GM20431 (cell line): ENCODE measurements around the gene ALKBH3.

Experiments used
- in situ Hi-C: fragments of 300-500 bp; cut with MseI, MboI; formaldehyde crosslinking; loops from one replicate; pipeline ENCODE4 v1.15.0; 2020; ENCODE audit warnings: low sequenced_read_pairs; ENCODE audit not compliant: unreplicated experiment

ALKBH3 gene

DNA sequence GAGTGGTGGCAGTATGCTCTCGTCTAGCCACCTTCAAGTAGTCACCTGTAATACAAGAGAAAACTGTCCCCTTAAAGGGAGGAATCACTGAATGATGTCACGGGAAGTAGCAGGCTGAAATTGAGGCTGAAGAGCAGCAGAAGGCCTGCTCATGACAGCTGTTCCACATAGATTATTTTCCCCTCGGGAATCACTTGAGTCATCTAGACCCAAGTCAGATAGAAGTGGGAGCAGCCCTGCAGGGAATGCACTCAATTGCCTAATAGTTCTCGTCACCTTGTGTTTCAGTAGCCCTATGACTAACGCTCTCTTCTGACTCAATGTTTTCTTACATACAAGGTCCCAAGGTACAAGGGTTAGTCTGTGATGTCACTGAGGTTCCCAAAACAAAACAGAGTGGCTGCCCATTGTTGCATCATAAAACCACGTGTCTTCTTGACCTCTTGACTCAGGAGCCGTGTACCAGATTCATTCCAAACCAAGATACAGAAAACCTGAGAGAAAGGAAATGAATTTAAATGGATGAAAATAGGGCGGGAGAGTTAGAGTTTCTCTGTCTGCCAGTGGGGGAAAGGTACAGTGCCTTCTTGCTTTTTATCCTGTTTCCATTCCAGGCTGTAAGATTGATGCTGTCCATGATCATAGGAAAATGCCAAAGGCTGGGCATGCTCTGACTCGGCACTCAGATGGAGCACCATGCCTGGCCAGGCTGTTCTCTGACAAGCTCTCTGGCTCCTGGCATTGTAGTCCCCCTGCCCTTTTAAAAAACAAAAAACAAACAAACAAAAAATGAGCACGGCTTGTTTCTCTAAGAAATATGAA, 40.2 kb downstream of the ALKBH3 start:
- in situ Hi-C loops: no loop called here

GRCh38 chr11:43921561-43922294, 41.1 kb downstream of the ALKBH3 start:
- in situ Hi-C loops: no loop called here

DNA sequence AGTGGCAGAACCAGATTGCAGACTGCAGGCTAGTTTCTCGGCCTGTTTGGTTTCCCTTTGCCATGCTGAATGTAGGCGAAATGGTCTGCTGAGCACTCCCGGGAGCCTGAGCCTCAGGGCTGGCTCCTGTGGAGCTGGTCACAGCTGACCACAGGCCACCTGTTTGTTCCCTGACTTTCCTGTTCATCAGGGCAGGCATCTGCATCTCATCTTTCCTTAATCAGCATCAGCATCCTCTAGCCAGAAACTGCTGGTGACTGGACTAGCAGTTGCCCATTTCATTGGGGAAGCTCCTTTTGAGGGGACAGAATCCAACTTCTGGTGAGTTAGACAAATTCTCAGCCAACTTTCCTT, 41.6 kb downstream of the ALKBH3 start:
- in situ Hi-C loops: no loop called here

DNA sequence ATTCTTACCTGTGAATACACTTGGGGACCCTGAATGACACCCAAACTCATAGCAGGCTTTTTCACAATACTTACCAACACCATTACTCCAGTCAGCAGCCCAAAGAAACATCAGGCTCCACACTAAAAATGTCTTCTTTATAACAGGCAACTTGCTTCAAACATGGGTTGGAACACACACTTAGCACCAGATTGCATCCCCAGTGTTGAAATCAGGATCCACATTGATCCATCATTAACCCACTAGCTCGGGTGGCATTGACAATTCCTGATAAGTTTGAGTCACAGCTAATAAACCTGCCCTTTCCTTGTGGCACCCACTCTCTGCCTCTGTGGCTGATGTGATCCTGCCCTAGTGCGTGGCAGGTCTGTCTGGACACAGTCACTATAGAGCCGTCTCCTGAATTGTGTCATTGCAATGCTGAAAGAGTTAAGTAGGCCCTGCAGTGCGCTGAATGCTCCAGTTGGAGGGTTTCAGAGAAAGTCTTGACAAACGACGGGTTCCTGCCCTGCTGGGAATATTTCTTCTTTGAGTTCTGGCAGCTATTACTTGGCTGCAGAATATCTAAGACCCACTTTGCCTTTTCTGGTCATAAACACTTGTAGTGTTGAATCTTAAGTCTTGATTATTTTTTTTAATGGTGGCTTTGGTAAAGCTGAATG, 42.2 kb downstream of the ALKBH3 start:
- in situ Hi-C loops: no loop called here

GRCh38 chr11:43923406-43924111, 42.9 kb downstream of the ALKBH3 start:
- in situ Hi-C loops: no loop called here

DNA sequence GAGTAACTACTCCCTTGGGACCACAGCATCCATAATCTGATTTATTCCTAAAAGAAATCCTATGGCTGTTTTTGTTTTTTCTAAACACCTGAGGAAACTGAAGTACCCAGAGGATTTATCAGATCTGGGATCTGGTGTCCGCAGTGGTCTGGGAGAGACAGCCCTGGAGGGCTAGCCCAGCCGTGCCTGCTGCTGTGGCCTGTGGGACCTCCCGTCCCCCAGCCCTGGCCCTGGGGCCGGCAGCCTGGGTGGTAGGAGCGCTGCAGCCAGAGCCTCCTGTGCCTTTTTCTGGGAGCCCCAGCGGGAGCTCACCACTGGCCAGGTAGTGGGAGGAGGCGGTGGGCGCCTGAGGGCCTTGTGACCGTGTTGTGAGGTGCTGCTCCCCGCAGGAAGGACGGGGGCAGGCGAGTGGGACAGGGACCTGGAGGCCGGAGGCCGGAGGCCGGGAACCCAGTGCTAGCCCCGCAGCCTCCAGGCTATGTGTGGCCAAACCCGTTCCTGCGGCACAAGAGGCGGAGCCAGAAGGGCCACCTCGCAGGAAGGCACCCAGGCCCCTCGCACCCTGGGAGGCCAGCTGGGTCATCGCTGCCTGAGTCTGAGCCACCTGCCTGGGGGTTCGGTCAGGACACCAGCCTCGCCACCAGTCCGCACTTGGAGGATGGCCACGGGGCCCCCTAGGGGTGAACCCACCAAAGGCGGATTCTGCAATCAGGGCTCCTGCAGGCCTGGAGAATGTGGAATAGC, 43.7 kb downstream of the ALKBH3 start:
- in situ Hi-C loops: no loop called here

GRCh38 chr11:43925063-43925931, 44.7 kb downstream of the ALKBH3 start:
- in situ Hi-C loops: no loop called here

DNA sequence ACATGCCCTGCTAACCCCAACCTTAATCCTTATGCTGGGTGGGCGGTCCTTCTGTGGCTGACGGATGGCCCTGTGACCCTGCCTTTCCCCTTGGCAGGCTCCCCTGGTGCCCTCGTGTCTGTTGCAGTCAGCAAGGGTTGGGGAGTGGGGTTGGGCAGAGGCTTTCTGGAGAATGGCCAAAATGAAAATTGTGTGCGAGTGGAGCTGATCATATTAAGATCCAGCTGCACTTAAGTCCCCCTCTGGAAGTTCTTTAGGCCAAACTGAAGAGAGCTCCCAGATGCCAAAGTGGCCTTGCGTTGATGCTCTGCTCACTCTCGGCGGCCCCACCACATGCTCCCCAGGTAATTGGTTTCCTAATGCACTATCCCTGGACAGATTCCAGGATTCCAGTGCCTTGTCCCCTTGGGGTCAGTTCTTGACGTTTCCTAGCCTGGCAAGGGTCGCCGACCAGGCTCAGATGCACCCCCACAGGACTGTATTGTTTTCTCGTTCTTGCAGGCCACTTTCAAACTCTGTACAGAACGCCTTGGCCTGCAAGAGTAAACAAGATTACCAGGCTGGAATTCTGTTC, 45.4 kb downstream of the ALKBH3 start:
- in situ Hi-C loops: no loop called here

- in situ Hi-C loops: no loop called here
These were observed 46.4 kb downstream of the ALKBH3 start for GRCh38 chr11:43927070-43927469.

DNA sequence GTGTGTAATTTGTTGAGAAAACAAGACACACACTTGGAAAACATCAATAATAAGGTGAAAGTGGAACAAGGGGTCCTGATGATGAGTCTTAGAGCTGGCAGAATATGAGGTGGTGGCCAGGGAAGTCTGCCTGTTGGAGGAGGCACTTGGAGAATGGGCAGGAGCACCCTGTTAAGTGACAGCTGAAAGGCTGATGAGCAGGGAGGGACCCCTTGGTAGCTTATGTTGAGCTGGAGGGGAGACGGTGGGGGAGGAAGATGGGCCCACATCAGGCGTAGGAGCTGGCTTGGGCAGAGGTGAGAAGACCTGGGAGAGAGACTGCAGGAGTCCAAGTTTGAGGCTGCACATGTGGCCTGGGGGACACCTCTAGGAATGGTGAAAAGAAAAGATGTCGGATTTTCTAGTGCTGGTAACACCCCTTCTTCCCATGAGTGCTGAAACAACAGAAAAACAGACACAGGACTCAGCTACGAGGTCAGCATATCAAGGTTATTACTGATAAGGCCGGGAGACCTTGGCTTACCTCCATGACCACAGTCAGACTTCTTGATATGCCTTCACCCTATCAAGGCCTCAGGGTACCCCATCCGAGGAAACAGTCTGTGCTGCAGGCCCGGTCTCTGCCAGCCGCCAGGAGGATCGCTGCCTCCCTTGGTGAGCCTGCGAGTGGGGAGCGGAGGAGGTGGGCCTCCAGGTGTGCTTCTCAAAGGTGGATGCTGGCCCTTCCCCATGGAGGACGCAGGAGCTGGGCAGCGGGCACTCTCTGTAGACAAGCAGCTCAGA, 47.5 kb downstream of the ALKBH3 start:
- in situ Hi-C loops: no loop called here

DNA sequence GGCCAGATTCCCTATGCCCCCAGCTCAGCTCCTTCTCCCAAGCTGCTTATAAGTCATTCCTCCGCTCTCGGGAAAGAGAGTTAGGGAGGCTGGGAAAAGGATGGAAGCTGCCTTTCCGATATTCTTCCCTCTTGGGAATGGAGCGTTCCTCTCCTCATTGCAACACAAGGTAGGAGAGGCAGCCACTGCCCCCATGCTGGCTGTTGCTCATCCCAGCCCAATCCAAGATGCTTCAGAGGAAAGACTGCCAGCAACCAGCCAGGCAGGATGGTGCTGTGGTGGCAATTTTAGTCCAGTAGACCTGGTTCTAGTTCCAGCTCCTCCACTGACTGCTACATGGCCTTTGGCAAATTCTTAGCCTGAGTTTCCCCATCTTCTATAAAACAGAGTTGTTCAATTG, 48.1 kb downstream of the ALKBH3 start:
- in situ Hi-C loops: no loop called here

DNA sequence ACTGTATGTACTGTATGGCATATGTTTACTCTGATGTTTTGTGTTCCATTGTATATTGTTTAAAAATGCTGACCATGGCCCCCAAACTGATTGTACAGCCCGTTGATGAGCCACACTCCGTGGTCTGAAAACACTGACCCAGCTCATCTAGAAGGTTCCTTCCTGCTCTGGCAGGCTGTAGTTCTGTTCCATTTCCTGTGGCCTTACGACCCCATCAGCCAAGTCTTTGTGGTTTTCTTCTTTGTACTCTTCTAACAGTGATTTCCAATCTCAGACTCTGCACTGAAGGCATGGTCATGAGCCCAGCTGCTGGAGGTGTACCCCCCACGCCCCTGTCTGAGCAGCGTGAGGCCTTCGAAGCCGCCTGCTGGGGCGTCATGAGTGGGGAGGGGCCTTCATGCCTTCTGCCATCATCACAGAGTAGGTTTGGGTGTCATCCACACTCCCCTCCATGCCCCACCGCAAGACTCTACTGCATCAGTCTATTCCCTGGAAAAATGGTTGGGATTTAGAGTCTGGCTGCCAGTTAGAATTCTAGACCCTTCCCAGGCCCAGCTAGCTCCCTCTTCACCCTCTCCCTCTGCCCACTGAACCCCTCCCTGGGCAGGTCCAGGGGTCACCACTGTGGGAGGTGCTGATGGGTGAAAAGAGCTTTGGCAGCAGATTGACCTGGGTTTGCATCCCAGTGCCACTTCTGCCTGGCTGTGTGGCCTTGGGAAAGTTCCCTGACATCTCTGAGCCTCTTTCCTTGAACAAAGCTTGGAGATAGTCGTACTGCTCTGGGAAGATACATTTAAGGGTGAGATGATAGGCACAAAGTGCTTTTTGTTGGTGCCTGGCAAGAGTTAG, 50.5 kb downstream of the ALKBH3 start:
- in situ Hi-C loops: no loop called here

DNA sequence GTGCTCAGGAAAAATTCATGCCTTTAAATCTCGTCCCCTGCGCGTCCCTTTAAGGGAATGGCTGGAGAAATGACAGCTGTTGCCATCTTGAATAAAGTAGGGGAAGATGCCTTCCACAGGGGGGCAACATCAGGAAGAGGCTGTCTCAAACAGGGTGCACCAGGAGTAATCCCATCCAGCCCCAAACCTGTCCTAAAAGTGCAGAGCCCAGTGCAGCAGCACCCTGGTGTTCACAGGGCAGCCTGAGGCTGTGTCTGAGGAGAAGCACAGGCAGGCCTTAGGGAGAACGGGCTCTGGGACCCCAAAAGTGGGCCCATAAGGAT, 51.0 kb downstream of the ALKBH3 start:
- in situ Hi-C loops: no loop called here

DNA sequence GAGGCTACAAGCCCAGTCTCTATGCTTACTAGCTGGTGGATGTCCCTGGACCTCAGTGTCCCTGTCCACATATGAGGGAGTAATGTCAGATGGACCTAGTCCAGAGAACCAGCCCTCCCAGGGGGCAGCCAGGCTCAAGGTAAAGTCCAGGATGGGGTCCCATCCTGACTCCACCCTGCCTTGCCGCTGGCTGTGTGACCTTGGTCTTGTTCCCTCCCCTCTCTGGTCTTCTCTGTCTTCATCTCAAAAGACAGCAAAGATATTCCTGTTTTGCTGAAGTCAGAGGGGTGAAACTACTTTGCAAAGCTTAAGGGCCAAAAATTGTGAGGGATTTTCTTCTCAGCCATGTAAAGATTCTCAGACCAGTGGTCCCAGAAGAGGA, 52.6 kb downstream of the ALKBH3 start:
- in situ Hi-C loops: no loop called here

DNA sequence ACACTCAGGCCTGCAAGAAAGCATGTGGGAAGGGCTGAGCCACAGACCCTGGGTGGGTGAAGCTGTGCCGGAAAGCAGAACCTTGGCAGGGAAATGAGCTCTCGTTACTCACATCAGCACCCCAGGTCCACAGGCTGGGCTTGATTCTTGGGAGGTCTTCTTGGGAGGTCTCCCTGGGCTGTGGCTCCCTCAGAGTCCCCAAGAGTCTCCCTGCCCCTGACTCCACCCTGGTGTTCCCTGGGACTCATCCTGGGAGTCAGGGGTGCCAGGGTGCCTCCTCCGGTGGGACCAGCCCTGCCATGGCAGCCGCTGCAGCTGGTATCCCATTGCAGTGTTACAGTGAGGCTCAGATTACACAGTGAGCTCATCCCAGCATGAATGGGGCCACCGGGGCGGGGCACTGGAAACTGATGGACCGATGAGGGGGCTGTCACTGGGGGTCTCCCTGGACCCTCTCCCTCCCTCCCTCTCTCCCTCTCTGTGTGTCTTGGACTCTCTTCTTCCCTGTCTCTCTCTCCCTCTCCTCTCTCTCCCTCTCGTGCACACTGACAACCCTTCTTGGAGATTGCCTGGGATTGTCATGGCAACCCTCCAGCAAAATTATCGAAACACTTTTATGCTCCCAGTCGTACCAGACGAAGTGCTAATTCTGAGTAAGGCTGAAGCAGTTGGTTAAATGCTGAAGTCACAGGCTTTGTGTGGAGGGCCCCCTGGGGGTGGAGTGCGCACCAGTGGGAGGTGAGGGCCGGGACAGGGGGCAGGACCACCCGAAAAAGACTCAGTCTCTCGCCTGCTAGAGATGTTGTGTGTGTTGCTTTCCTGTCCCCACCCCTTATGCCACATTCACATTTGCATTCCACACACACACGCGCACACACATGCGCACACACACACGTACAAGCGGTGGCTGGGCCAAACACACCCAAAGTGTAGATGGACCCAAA, 53.2 kb downstream of the ALKBH3 start:
- in situ Hi-C loops: no loop called here
